NCI-H1048 (cell line): ENCODE measurements around the gene ATG101.

ENCODE experiments used
- DNase-seq: peaks from one replicate; lab custom pipeline; 2025; lab: John Stamatoyannopoulos, UW

Gene ATG101

GRCh38 chr12:52080403-52081251 lies 10.8 kb downstream of the ATG101 start:
- DNase-seq: no peak

GRCh38 chr12:52081263-52081733 lies 11.5 kb downstream of the ATG101 start:
- no peak for DNase-seq

GRCh38 chr12:52082026-52082668 lies 12.4 kb downstream of the ATG101 start:
- no peak for DNase-seq

- no peak for DNase-seq
Observed at GRCh38 chr12:52082669-52082987, 12.8 kb downstream of the ATG101 start.

- no peak for DNase-seq
Observed at GRCh38 chr12:52082988-52083637, 13.3 kb downstream of the ATG101 start.

GRCh38 chr12:52083638-52083996 lies 13.8 kb downstream of the ATG101 start:
- no peak for DNase-seq

GRCh38 chr12:52084491-52085231 lies 14.9 kb downstream of the ATG101 start:
- DNase-seq: no peak

GRCh38 chr12:52085682-52086180 lies 16.0 kb downstream of the ATG101 start:
- DNase-seq: no peak

- DNase-seq: no peak
Observed at GRCh38 chr12:52086366-52086765, 16.6 kb downstream of the ATG101 start.

GRCh38 chr12:52086944-52087835 lies 17.4 kb downstream of the ATG101 start:
- no peak for DNase-seq

- no peak for DNase-seq
Observed at GRCh38 chr12:52087961-52088820, 18.4 kb downstream of the ATG101 start.

- DNase-seq: no peak
Observed at GRCh38 chr12:52089491-52089890, 19.7 kb downstream of the ATG101 start.

GRCh38 chr12:52090291-52090690 lies 20.5 kb downstream of the ATG101 start:
- no peak for DNase-seq

- no peak for DNase-seq
Observed at GRCh38 chr12:52091061-52091460, 21.3 kb downstream of the ATG101 start.

- DNase-seq: no peak
Observed at GRCh38 chr12:52091869-52092268, 22.1 kb downstream of the ATG101 start.

GRCh38 chr12:52093346-52093745 lies 23.6 kb downstream of the ATG101 start:
- DNase-seq: no peak

GRCh38 chr12:52096332-52097044 lies 26.7 kb downstream of the ATG101 start:
- DNase-seq: no peak

GRCh38 chr12:52097045-52097666 lies 27.4 kb downstream of the ATG101 start:
- no peak for DNase-seq
